ENCODE measurements around the gene EEF2K.

The EEF2K gene

GRCh38 chr16:22321340-22322001, 115.4 kb downstream of the EEF2K start:
- DNase-seq, result peak; percentile 53 to 58

GRCh38 chr16:22322021-22322471, 116.0 kb downstream of the EEF2K start:
- no peak for DNase-seq

GRCh38 chr16:22322741-22323140, 116.7 kb downstream of the EEF2K start:
- DNase-seq, result no peak

GRCh38 chr16:22323173-22323958, 117.3 kb downstream of the EEF2K start:
- no peak for DNase-seq

- no peak for DNase-seq
Measured at GRCh38 chr16:22323959-22324786, 118.1 kb downstream of the EEF2K start.

- DNase-seq, result no peak
Measured at GRCh38 chr16:22324787-22325597, 118.9 kb downstream of the EEF2K start.

- DNase-seq, result no peak
Measured at GRCh38 chr16:22325598-22326368, 119.7 kb downstream of the EEF2K start.

- no peak for DNase-seq
Measured at GRCh38 chr16:22326369-22326652, 120.2 kb downstream of the EEF2K start.

GRCh38 chr16:22326771-22327445, 120.8 kb downstream of the EEF2K start:
- DNase-seq, result no peak

- DNase-seq, result no peak
Measured at GRCh38 chr16:22327446-22327775, 121.3 kb downstream of the EEF2K start.

- DNase-seq, result no peak
Measured at GRCh38 chr16:22328081-22328725, 122.1 kb downstream of the EEF2K start.

- no peak for DNase-seq
Measured at GRCh38 chr16:22329199-22329695, 123.2 kb downstream of the EEF2K start.

- DNase-seq, result no peak
Measured at GRCh38 chr16:22330326-22330725, 124.2 kb downstream of the EEF2K start.

GRCh38 chr16:22333457-22333994, 127.4 kb downstream of the EEF2K start:
- no peak for DNase-seq

- no peak for DNase-seq
Measured at GRCh38 chr16:22335668-22336246, 129.7 kb downstream of the EEF2K start.

- no peak for DNase-seq
Measured at GRCh38 chr16:22336581-22336980, 130.5 kb downstream of the EEF2K start.

GRCh38 chr16:22337045-22337444, 131.0 kb downstream of the EEF2K start:
- DNase-seq, result no peak

- DNase-seq, result no peak
Measured at GRCh38 chr16:22337849-22338635, 132.0 kb downstream of the EEF2K start.
